Stimulated activated CD4-positive, alpha-beta T cell treated with anti-CD3 and anti-CD28 coated beads, Interleukin-15, amount 100 ng/mL, for 24 hours (primary cell): ENCODE results near the gene RASGRF1.

Experiments
- DNase-seq: peaks from one replicate; pipeline ENCODE4 v3.0.0-alpha.2; 2020

Gene RASGRF1

GRCh38 chr15:79066391-79067071 lies 24.0 kb downstream of the RASGRF1 start:
- no peak for DNase-seq

DNA sequence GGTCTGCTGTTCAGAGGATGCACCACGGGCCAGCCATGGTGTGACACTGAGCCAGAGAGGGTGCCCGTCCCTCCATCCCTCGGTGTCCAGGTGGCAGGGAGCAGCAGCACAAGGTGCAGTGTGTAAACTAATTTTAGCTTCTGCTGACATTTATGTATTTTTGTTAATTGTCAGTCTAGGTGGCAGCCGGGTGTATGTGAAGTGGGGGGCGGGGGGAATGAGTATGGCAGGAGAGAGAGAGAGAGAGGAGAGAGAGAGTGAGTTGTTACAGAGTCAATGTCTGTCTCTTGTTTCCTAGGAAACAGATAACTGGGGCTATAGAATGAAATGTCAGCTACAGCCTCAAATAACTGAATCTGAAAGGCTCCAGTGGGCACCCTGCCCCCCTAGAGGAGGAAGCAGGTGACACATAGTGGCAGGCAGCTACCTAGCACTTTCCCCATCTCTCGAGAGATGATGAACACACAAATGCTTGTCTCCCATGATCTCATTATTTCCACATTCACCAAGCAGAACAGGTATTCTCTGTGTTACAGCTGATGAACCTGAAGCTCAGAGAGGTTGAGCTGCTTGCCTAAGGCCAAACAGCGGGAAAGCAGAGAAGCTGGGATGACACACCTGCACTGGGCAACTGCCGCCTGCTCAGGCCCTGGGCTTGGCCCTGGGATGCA lies 24.7 kb downstream of the RASGRF1 start:
- DNase-seq: no peak

GRCh38 chr15:79065361-79065705 lies 25.2 kb downstream of the RASGRF1 start:
- no peak for DNase-seq

- no peak for DNase-seq
These were observed 26.1 kb downstream of the RASGRF1 start for GRCh38 chr15:79064496-79064895.

GRCh38 chr15:79060175-79060574 lies 30.4 kb downstream of the RASGRF1 start:
- DNase-seq: no peak

DNA sequence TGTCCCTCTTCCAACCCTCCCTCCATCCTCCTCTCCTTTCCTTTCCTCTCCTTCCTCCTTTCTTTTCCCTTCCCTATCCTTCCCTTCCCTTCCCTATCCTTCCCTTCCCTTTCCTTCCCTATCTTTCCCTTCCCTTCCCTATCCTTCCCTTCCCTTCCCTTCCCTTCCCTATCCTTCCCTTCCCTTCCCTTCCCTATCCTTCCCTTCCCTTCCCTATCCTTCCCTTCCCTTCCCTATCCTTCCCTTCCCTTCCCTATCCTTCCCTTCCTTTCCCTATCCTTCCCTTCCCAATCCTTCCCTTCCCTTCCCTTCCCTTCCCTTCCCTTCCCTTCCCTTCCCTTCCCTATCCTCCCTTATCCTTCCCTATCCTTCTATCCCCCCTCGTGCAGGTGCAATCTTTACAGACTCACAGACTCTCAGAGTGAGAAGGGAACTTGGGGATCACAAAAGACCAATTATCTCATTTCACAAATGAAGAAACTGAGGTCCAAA lies 31.5 kb downstream of the RASGRF1 start:
- DNase-seq: no peak

DNA sequence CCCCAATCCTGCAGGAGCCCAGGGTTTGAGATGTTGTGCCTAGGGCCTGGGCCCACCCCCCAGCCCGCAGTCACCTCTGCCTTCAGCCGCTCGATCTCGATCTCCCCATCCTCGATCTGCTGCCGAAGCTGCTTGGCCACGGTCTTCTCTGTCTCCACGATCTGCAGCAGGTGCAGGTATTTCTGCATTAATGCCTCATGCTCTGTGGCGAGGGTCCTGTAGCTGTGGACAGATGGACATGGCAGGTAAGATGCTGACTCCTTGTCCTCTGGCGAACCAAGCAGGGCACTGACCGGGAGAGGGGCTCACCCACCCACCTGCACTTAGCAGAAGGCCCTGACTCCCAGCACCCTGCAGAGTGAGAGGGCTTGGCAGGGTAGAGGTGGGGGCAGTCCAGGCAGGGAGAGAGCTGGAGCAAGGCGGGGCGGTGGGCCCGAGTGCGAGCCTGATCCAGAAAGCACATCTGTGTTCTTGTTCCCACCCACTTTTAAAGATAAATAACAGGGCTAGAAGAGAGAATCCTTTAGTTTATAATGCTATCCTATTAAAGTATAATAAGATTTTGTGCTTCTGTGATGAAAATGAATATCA lies 32.2 kb downstream of the RASGRF1 start:
- DNase-seq: no peak

GRCh38 chr15:79057050-79057449 lies 33.5 kb downstream of the RASGRF1 start:
- no peak for DNase-seq

DNA sequence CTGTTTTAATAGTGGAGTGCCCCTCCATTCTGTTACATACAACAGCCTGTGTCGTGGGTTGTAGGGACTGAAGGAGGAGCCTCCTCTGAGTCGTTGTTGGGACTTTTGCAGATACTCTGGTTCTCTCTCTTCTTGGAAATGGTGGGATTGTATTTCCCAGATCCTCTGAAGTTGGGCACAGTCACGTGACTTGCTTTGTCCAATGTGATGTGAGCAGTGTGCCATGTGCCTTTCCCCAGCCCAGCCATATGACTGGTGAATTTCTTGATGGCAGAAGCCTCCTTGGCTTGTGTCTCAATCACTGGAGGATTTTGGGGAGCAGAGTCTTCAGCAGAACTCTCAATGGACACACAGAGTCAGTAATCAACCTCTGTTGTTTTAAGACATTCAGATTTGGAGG lies 36.2 kb downstream of the RASGRF1 start:
- DNase-seq: no peak

- no peak for DNase-seq
These were observed 36.7 kb downstream of the RASGRF1 start for GRCh38 chr15:79053894-79054293.

DNA sequence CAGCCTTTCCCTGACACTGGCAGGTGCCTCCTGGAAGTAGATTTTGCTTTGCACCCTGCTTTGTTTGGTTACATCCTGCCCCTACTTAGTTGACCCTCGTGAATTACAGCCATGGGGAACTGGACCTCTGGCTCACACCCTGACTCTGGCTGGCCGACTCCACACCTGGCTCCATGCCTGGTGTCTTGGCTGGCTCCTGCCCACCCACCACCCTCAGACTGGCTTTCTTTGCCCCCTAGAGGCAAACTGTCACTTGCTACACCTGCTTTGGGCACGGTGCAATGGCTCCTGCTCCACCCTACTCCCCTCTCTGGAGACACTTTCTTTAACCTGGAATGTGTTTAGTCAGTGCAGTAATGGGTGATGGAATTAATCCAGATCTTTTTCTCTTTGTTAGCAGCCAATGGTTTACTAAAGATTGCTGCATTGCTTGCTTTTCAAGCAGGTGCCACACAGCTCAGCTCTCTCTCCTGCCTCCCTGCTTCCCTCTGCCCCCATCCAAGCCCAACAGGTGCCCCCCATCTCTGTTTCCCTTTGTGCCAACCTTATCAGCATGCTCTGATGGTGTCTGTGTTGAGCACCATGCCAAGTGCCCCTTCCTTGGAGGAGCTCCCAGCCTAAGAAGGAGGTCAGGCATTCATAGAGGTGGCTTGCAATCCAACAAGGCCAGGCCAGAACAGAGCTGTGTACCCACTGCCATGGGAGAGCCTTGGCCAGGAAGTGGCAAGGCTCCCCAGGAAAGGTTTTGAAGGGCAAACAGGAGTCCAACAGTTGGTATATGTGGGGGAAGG lies 38.4 kb downstream of the RASGRF1 start:
- no peak for DNase-seq

DNA sequence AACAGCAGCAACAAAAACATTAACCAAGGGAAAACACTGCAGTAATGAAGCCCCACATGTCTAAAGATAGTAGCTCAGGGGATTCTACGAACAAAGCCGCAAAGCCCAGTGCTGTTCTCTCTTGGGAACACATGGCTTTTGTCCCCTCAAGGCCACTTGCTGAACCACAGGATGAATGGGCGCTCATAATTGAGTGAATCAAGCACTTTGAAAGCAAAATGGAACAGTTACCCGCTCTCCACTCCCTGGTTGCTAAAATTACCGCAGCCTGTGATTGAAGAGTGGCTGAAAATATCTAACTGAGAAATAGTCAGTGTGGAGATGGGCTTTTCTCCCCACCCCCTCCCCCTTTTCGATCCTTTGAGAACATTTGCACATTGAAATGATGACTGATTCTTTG lies 39.6 kb downstream of the RASGRF1 start:
- no peak for DNase-seq

GRCh38 chr15:79050341-79050740 lies 40.2 kb downstream of the RASGRF1 start:
- DNase-seq: no peak

GRCh38 chr15:79049416-79049815 lies 41.2 kb downstream of the RASGRF1 start:
- no peak for DNase-seq

GRCh38 chr15:79047676-79048439 lies 42.7 kb downstream of the RASGRF1 start:
- no peak for DNase-seq

GRCh38 chr15:79046691-79047404 lies 43.7 kb downstream of the RASGRF1 start:
- DNase-seq: no peak

GRCh38 chr15:79045041-79045440 lies 45.5 kb downstream of the RASGRF1 start:
- DNase-seq: no peak

DNA sequence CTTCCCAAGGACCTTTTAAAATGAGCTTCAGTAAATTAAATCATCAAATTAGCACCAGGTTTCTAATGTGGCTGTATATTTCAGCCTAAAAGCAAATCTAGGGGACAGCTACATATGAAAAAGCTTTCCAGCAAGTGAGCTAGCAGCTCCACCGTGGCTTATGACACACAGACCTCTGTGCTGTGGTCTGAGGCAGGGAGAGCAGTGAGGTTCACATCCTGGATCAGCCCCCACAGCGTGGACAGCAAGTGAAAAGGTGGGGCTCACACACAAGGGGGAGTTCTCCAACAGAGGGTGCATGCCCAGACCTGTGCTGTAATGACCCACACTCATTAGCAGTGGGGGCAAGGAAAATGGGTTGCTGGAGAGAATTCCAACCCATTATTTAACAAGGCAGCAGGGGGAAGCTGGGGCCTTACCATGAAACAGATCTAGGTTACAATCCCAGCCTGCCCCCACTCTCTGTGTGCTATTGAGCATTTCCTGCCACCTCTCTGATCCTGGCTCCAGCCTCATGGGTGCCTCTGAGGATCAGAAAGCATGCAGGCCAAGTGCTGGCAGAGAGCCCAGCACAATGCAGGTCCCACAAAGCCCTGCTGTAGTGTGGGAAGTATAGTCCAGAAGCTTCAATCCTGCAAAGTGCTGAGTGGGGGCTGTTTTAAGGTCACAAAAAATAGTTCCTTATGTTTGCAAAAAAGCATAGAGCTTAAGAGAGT lies 48.2 kb downstream of the RASGRF1 start:
- no peak for DNase-seq

DNA sequence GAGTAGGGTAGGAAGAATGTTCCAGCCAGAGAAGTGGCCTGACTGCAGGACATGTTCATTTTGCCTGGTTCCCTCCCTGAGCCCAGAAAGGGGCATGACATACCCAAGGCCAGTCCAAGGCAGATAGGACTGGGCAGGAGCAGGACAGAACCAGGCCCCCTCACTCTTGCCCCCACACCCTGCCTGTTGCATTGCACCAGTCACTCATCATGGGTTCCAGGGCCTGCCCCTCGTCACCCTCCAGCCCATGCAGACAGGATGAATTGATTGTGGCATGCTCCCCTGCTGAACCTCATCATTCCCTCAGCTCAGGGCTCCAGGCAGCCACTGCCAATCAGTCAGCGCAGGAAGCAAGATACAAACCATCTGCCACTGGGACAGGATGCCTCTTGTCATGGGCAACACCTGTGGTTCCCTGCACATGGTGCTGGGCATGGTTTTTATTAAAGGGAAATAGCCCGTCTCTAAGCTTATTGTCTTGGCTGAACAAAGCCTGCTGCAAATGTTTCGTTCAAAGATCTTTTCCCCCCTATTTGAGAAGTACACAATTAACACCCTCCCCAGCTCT lies 48.9 kb downstream of the RASGRF1 start:
- no peak for DNase-seq

GRCh38 chr15:79037848-79038247 lies 52.7 kb downstream of the RASGRF1 start:
- DNase-seq: no peak

DNA sequence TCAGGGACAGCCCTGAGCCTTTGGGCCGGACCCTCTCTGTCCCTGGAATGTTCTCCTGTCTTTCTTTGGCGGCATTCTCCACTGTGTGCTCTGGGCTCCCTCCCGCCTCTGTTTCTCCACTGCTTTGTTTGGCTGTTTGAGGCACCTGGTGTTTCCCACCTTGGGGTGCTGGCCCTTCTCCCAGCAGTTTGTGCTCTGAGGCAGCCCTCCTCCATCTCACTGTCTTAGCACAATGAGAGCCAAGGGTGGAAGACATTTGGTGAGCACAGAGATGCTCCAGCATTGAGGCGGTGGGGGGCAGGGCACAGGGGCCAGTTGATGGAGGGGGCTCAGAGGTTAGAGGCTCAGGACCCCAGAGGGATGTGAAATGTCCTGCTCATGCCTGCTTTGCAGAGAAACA lies 54.3 kb downstream of the RASGRF1 start:
- no peak for DNase-seq
